ENCODE results near the gene TPM2. TPM values are rescaled to one million over a fixed set of nuclear protein-coding genes. Genes with fewer than 3 reads are reported as not detected.

Gene TPM2
- total RNA-seq, 1 donor from 2014 or later = 174 TPM

GRCh38 chr9:35674025-35674361, 15.7 kb downstream of the TPM2 start:
- Histone ChIP-seq H3K27ac (no peak overlapping the region), H3K4me2 (no peak overlapping the region), H3K4me3 (no peak overlapping the region), H4K20me1 (ENCODE audit: low read depth) (no peaks in the 10 kb centered on the region), H3K27me3 (peaks cover 12% of the 10 kb centered on the region), H3K9me3 (ENCODE audit: low read depth) (no peaks in the 10 kb centered on the region), H3K79me2 (ENCODE audit: low read depth) (no peaks in the 10 kb centered on the region), H2AFZ (replicated peaks) (no peak overlapping the region), H3K9ac (no peak overlapping the region), H3K36me3 (no peaks in the 10 kb centered on the region), H3F3A (ENCODE audit: low read depth) (peaks cover 15% of the 10 kb centered on the region), H3K4me1 (peaks cover 6% of the 10 kb centered on the region)
- H3K36me3 Mint-ChIP-seq = no peaks in the 10 kb centered on the region
- DNase-seq (ENCODE audit: low spot score) = no peak
- no peak overlapping the region for H3K4me3 Mint-ChIP-seq
- H3K27me3 Mint-ChIP-seq (ENCODE audit: insufficient read depth, low read depth) = peaks cover 18% of the 10 kb centered on the region
- no peak overlapping the region for H3K27ac Mint-ChIP-seq
- TF ChIP-seq EZH2 (IDR thresholded peaks at IDR 0.05) = no peak
- H3K4me1 Mint-ChIP-seq = peaks cover 4% of the 10 kb centered on the region
- H3K9me3 Mint-ChIP-seq = no peaks in the 10 kb centered on the region

- Histone ChIP-seq H3K27ac (no peak within 1 kb of the TSS), H3K36me3 (no peaks in the 10 kb centered on the region), H3K27me3 (peaks cover 12% of the 10 kb centered on the region), H3K9me3 (ENCODE audit: low read depth) (no peaks in the 10 kb centered on the region), H3K9ac (no peak within 1 kb of the TSS), H2AFZ (replicated peaks) (no peak within 1 kb of the TSS), H3K79me2 (ENCODE audit: low read depth) (no peaks in the 10 kb centered on the region), H3K4me2 (no peak within 1 kb of the TSS), H4K20me1 (ENCODE audit: low read depth) (no peaks in the 10 kb centered on the region), H3K4me1 (peaks cover 6% of the 10 kb centered on the region), H3F3A (ENCODE audit: low read depth) (peaks cover 15% of the 10 kb centered on the region), H3K4me3 (no peak within 1 kb of the TSS)
- H3K27me3 Mint-ChIP-seq (ENCODE audit: insufficient read depth, low read depth) = peaks cover 18% of the 10 kb centered on the region
- TF ChIP-seq EZH2 (IDR thresholded peaks at IDR 0.05) (no peak), CTCF (IDR thresholded peaks at IDR 0.05) (no peak), EZH2phosphoT487 (IDR thresholded peaks at IDR 0.05) (no peak)
- no peaks in the 10 kb centered on the region for H3K36me3 Mint-ChIP-seq
- H3K27ac Mint-ChIP-seq = no peak within 1 kb of the TSS
- DNase-seq (ENCODE audit: low spot score) = no peak
- H3K9me3 Mint-ChIP-seq = no peaks in the 10 kb centered on the region
- H3K4me1 Mint-ChIP-seq = peaks cover 4% of the 10 kb centered on the region
- H3K4me3 Mint-ChIP-seq = peak within 1 kb of the TSS; percentile 61
Measured at GRCh38 chr9:35673132-35674024, 16.3 kb downstream of the TPM2 start, which contains the start of gene CA9. Gene CA9, plus strand, starts transcription at chr9:35673928. Its CDS starts 32 bp downstream, at chr9:35673960.

- peaks cover under 1% of the 10 kb centered on the region for H3K4me1 ChIP-seq
- H3K4me3 Mint-ChIP-seq = no peak overlapping the region
- no peak overlapping the region for H3K27ac ChIP-seq
- TF ChIP-seq EZH2 (IDR thresholded peaks at IDR 0.05) (no peak), EZH2phosphoT487 (IDR thresholded peaks at IDR 0.05) (no peak), CTCF (IDR thresholded peaks at IDR 0.05) (no peak)
- H2AFZ ChIP-seq (replicated peaks) = no peak overlapping the region
- no peak overlapping the region for H3K9ac ChIP-seq
- no peaks in the 10 kb centered on the region for H3F3A ChIP-seq (ENCODE audit: low read depth)
- peaks cover 4% of the 10 kb centered on the region for H3K79me2 ChIP-seq (ENCODE audit: low read depth)
- no peaks in the 10 kb centered on the region for H4K20me1 ChIP-seq (ENCODE audit: low read depth)
- no peaks in the 10 kb centered on the region for H3K36me3 ChIP-seq
- H3K27me3 ChIP-seq = peaks cover 9% of the 10 kb centered on the region
- no peak overlapping the region for H3K27ac Mint-ChIP-seq
- no peaks in the 10 kb centered on the region for H3K9me3 ChIP-seq (ENCODE audit: low read depth)
- no peaks in the 10 kb centered on the region for H3K36me3 Mint-ChIP-seq
- H3K4me3 ChIP-seq = no peak overlapping the region
- H3K27me3 Mint-ChIP-seq (ENCODE audit: insufficient read depth, low read depth) = peaks cover 14% of the 10 kb centered on the region
- no peak for DNase-seq (ENCODE audit: low spot score)
- no peaks in the 10 kb centered on the region for H3K9me3 Mint-ChIP-seq
- H3K4me1 Mint-ChIP-seq = peaks cover 4% of the 10 kb centered on the region
- H3K4me2 ChIP-seq = no peak overlapping the region
Measured at GRCh38 chr9:35669331-35670145, 20.2 kb downstream of the TPM2 start.

Data from neural progenitor cell (in vitro differentiated cells).